PC-9 (cell line): ENCODE measurements around the gene CBFB.

Experiments
- CTCF ChIP-seq: fragments of 200-600 bp; sonication (generic); conservative IDR thresholded peaks from 2 replicates; pipeline ENCODE4 v1.6.1; 2017; ENCODE audit warnings: mixed run types, antibody characterized with exemption, mild to moderate bottlenecking, moderate library complexity
- EZH2 ChIP-seq: fragments of 200-600 bp; sonication (generic); IDR thresholded peaks from 2 replicates; pipeline ENCODE4 v1.8.0; 2017; ENCODE audit warnings: antibody characterized with exemption, low read depth

- no peak for TF ChIP-seq CTCF
- no peak for TF ChIP-seq EZH2
Measured at GRCh38 chr16:67043420-67043819, 14.5 kb downstream of the CBFB start.
